Ishikawa (cell line): ENCODE results near the gene CERS6.

Source experiments
- EP300 ChIP-seq: IDR thresholded peaks from 2 replicates; pipeline ENCODE4 v1.6.1; 2012; ENCODE audit warnings: borderline replicate concordance
- FOXM1 ChIP-seq: IDR thresholded peaks from 2 replicates; pipeline ENCODE4 v1.6.1; 2012; ENCODE audit warnings: low read depth, borderline replicate concordance
- NFIC ChIP-seq: IDR thresholded peaks from 2 replicates; pipeline ENCODE4 v1.6.1; 2012
- TF ChIP-seq, protein P1 (sequence below): IDR thresholded peaks from 2 replicates; pipeline ENCODE4 v1.6.1; 2012; ENCODE audit warnings: low read depth, mild to moderate bottlenecking

DNA sequence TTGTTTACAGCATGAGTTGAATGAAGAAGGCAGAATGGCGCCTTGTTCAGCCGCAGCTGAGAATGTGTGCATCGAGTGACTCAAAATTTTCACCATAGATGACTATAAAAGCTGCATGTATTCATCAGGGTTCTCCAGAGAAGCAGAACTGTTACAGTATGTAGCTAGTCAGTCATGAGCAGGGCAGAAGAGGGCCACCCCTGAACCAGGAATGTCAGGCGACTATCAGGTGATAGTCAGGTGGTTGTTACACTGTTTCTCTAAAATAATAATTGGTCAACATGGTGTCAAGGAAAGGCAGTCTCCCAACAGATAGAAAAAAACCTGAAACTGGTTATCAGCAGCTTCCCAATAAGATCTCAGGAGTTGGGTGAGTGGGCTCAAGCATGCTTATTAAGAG, 326.2 kb downstream of the CERS6 start:
- TF ChIP-seq EP300 (no peak), FOXM1 (no peak), NFIC (no peak)
- TF ChIP-seq, protein P1, sequence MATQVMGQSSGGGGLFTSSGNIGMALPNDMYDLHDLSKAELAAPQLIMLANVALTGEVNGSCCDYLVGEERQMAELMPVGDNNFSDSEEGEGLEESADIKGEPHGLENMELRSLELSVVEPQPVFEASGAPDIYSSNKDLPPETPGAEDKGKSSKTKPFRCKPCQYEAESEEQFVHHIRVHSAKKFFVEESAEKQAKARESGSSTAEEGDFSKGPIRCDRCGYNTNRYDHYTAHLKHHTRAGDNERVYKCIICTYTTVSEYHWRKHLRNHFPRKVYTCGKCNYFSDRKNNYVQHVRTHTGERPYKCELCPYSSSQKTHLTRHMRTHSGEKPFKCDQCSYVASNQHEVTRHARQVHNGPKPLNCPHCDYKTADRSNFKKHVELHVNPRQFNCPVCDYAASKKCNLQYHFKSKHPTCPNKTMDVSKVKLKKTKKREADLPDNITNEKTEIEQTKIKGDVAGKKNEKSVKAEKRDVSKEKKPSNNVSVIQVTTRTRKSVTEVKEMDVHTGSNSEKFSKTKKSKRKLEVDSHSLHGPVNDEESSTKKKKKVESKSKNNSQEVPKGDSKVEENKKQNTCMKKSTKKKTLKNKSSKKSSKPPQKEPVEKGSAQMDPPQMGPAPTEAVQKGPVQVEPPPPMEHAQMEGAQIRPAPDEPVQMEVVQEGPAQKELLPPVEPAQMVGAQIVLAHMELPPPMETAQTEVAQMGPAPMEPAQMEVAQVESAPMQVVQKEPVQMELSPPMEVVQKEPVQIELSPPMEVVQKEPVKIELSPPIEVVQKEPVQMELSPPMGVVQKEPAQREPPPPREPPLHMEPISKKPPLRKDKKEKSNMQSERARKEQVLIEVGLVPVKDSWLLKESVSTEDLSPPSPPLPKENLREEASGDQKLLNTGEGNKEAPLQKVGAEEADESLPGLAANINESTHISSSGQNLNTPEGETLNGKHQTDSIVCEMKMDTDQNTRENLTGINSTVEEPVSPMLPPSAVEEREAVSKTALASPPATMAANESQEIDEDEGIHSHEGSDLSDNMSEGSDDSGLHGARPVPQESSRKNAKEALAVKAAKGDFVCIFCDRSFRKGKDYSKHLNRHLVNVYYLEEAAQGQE: no peak
